Measurements from ENCODE around the gene TMCC1.
A peak's percentile ranks its signal among the peaks of the same experiment; 100 is the strongest.
"Not testable (repeated sequence)": the region's sequence is repeated elsewhere in the genome, so short reads cannot be mapped to it uniquely, and the experiment has no call there.

The TMCC1 gene

DNA sequence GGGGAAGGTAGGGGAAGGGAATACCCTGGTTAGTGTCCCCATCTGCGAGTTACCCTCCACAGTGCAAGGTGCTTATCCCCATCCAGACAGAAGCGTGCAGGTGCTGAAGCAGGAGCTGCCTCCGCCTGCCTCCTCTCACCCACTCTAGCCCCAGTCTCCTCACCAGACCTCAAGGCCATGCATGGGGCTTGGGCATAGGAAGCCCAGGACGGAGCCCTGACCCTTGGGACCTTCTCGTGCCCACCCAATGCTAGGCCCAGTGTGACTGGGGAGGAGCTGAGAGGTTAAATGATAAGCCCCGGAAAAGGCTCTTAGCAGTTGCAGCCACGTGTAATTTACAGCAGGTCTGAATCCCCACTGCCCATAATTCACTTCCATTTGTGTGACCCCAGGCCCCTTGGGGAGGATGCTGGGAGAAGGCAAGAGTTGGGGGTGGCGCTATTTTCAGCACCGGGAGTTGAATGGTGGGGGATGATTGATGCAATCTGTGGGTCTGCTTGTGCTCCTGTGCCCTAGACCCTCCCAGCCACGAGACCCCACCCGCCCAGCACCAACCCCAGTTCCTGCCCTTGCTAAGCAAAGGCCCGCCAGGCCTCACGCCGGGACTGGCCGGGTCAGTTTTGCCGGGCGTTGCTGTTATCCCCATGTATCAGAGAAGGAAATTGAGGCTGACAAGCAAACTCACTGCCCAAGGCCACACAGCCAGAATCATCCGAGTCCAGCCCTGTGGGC is 272.5 kb downstream of the TMCC1 start:
- peak; percentile 26 for DNase-seq

DNA sequence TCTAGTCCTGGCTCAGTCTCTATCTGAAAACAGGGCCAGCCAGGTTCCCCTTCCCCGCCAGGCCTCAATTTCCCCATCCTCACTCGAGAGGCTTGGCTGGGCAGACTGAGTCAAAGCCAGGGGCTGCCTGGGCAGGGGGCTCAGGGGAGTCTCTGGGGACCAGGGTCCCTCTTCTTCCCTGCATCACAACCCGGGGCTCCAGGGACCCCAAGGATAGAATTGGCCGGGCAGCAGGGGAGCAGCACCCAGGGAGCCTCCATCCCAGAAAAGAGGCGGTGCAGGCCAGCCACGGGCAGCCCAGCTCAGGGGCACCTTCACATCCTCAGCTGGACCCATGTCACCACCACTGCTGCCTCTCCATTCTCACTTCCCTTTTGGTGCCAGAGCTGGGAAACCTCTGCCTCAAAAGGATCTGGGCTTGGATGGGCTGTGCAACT is 273.8 kb downstream of the TMCC1 start:
- DNase-seq: peak; percentile 43

DNA sequence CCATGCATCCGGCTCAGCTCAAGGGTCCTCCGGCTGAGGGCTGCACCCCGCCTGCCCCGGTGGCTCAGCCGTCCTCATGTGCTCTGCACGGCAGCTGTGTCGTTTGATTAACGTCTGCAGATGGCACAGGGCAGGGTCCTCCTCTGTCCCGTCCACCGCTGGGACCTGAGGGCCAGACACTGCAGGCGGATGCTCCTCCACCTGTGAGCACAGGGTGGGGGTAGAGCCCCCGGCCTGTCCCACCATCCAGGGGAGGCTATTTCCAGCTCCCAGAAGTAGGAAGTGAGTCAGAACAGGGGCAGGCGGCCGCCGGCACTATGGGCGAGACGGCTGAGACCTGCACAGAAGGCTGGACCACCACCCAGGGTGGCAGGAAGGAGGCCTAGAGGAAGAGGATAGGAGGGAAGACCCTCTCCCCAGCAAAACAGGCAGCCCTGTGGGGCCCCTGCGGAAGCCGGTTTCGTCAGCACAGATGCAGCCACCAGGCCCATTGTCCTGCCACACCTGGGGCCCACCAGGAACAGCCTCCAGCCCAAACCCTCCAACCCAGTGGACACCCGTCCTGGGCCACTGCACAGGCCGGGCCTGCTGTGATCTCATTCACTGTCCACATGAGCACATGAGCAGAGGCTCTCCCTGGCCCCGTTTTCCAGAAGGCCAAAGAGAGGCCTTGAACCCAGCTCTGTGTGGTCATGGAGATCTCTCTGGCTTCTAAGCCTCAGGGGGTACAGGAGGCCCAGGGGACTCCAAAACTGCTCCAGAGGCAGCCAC is 274.4 kb downstream of the TMCC1 start:
- DNase-seq: peak; percentile 43

DNA sequence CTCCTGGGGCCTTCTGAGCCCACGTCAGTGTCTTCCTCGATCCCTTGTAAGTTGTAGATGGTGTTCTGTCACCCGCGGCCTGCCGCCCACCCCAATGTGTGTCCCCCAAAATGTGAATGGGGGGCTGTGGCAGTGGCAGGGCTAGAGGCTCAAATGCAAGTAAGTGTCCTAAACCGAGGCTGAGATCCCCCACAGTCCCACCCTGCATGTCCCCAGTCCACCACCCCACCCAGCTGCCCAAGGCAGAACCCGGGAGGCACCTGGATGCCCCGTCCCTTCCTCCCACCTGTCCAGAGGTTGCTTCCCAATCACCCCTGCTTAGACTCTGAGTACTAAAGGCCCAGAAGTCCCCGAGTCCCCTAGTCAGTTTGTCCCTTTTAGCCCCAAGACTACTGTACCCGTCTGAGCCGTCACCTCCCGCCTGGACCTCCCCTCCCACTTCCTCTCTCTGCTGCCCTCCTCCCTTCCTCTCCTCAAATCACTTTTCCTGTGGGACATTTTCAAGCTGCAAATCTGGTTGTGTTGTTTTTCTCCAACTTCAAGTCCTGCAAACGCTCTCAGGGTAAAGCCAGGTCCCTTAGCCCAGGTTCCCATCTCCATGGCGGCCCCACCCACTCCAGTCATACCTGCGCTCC is 275.2 kb downstream of the TMCC1 start:
- peak; percentile 33 for DNase-seq

DNA sequence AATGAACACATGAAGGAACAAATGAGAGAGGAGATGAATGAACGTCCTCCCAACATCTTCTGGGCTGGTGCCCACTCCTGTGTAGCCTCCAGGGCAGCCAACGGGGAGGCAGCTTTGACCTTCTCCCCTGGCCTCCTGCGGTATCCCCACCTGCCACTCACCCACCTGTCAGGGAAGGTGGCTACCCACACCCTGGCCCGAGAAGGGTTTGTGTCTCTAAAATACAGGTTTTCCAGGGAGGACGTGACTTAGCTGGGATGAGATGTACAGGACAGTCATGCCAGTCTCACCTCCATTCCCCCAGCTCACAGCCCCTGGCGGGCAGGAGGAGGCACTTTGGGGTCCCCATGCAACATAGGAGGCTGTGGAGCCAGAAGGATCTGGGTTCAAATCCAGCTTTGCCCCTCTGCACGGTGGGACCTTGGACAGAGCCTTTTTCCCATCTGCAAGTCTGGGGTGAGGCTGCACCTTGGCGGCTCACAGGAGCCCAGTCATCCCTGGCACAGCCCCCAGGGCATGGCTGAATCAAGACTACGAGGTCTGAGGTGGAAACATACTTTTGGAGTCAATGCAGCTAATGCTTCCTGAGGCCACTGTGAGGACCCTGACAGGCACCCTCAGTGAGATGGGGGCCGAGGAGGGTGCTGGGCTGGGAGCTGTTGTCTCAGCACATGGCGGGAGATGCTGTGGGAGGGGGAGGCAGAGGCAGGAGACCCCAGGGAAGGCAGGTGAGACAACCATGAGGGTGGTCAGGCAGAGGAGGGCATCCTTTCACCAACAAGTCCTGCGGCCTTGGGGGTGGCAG is 275.9 kb downstream of the TMCC1 start:
- DNase-seq: peak; percentile 26

DNA sequence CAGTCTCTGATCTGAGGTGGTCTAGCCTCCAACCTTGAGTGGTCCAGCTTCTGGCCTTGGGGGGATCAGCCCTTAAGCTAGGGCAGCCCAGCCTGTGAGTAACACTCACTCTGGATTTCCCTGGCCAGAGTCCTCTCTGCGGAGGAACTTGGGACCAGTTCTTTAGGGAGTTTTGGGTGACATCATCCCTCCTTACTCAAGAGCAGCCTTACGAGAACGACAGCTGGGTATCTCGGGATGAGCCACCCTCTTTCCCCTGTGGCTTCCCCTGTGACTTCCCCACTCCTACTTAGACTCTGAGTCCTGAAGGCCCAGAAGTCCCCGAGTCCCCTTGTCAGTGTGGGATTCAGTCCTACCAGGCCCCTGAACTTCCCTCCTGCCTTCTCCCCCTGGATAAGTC is 276.8 kb downstream of the TMCC1 start:
- DNase-seq: no peak

DNA sequence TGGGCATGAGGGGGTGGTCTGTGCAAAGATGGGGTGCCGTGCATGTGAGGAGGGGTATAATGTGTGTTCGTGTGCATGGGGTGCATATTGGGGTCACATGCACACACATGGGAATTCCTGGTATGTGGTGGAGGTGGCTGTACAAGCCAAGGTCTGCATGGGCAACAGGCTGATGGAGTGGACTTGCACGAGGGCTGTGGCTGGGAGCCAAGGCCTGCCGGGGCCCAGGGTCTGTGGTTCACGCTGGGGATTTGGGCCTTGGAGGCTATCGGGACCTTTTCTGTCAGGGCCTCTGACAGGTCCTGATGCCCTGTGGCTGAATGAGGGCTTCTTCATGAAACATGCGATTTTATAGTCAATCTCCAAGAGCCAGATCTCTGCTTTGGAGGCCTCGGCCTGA is 277.2 kb downstream of the TMCC1 start:
- DNase-seq: peak; percentile 34

DNA sequence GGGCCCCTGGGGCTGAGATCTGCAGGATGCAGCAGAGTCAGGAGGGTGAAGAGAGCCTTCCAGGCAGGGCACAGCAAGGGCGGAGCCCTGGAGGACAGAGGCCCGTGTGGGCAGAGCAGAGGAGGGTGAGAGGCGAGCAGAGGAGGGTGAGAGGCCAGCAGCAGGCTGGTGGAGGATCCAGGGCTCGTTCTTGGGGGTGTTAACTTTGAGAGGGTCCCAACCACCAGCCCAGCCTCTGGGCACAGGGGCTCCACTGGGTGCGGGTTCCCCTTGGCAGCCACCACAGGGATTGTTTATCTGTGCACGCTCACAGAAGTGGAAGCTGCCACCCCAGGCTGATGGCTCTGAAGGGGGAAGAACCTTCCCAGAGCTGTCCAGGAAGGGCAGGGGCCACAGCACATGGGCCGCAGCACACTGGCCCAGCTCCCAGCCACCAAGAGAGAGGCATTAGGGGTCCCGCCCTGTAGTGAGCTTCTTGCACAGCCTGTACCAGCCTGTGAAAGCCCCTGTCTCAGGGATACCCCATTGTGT is 277.7 kb downstream of the TMCC1 start:
- peak; percentile 29 for DNase-seq

DNA sequence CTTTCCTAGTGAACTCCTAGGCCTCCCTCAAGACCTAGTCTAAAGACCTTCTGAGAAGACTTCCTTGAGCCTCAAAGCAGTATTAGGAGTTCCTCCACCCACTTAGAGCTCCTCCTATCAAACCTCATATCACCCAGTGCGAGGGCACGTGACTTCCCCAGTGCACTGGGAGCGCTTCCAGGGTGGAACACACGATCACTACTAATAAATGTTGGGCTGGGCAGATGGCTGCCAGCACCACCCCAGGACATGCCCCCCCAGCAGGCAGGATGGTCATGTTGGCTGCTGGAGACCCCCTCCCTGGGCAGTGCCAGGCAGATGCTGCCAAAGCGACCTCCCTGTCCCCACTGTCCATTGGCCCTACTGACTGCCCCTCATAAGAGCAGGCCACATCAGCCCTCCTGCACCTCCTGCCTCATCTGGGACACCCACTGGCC is 278.6 kb downstream of the TMCC1 start:
- peak; percentile 23 for DNase-seq

DNA sequence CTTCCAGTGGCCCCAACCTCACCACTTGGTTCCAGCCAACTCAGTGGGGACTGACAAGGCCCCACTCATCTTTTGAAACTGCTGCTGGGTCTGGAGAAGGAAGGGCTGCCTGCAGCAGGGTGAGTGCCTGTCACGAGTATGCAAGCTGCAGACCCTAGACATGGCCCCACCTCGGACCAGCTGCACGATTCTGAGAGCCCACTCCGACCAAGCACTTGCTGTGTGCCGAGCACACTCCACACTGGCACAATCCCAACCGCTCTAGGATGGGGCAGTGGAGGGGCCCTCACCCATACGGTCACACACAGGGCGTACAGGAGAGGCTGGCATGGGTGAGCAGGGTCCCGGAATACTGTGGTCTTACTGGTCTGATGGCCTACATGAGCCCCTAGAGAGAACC is 279.1 kb downstream of the TMCC1 start:
- DNase-seq: peak; percentile 25

DNA sequence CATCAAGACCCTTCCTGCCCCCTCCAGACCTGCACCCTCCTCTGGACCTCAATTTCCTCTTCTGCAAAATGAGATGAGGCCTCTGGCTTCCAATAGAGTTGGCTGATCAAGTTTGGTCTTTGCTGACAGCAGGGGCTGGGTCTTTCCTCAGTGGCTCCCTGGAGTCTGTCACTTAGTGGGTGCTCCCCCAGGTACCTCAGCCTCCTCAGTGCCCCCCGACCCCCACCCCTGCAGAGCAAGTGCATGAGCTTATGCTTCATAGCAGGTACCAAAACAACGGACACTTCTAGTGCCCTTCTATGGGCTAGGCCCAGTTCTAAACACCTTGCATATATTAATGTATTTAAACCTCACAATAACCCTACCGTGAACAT is 280.2 kb downstream of the TMCC1 start:
- DNase-seq: no peak

DNA sequence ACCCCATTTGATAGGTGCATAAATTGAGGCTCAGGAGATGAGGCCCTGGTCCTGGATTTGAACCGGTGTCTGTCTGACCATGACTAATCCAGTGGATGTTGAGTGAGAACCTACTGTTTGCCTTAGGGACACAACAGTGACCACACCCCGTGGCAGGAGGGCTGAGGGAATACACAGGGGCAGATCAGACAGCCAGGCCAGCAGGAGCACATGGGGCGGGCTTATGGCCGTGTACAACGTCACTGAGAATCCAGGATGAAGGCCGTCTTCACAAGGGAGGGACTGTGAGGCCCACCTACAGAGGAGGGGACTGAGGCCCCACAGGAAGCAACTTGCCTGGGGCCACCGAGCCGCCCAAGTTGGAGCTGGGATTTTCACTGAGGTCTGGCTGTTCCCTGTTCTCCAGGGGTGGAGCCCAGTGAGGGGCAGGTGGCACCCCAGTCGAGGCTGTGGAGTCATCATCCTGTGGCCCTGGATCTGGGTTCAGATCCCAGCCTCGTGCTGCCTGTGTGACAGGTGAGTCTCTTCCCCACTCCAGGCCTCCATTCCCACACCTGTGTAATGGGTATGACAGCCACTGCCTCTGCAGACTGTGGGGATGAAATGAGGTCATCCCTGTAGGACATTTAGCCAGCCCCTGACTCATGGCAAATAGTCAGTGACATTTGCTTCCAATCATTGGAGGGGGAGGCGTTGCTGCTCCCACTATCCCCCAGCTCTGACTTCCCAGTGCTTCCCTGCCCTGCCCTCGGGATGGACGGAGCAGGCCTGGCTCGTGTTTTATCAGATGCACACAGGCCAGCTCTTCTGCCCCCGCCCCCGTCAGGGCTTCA is 280.8 kb downstream of the TMCC1 start:
- DNase-seq: no peak

DNA sequence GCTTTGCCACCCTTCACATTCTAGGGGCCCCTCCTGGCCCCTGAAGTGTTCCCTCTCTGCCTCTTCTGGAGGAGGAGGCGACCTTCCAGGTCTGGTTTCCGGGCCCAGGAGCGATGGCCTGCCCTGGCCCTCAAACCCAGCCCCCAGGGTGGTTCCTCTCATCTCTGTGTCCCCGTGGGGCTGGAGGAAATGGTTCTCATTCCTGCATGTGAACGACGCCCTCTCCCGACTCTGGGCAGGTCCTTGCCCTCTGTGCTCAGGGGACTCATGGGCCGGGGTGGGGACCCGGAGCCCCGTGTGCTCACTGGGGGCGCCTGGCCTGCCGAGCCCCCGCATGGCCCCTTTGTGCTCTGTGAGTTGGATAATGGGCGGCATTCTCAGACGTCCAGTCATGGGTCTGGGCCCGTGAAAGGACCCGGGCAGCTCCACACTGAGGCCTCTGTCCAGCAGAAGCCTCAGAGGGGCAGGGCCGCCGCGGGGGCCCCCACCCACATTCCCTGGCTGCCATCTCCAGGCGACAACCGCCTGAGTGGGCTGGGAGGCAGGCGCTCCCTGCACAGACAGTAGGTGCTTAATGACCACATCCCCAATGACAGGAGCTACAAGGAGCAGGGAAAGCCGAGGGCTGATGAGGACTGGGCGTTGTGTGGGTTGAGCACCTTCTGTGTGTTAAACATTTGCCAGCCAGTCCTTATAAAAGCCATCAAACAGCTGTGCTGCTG is 281.5 kb downstream of the TMCC1 start:
- no peak for DNase-seq

DNA sequence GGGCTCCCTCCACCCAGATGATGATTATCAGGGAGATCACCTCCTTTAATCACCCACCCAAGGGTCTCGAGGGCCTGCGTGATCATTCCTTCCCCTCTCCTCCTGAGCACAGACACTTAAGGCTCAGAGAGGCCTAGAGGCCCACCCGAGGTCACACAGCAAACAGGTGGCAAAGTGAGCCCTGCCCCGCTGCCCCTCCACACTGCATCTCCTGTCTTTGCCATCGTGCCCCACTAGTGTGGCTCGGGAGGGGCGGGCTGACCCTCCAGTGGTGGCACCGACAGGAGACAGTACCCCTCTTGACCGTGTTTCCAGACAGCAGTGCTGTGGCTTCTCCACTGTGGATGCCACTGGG is 282.1 kb downstream of the TMCC1 start:
- no peak for DNase-seq

DNA sequence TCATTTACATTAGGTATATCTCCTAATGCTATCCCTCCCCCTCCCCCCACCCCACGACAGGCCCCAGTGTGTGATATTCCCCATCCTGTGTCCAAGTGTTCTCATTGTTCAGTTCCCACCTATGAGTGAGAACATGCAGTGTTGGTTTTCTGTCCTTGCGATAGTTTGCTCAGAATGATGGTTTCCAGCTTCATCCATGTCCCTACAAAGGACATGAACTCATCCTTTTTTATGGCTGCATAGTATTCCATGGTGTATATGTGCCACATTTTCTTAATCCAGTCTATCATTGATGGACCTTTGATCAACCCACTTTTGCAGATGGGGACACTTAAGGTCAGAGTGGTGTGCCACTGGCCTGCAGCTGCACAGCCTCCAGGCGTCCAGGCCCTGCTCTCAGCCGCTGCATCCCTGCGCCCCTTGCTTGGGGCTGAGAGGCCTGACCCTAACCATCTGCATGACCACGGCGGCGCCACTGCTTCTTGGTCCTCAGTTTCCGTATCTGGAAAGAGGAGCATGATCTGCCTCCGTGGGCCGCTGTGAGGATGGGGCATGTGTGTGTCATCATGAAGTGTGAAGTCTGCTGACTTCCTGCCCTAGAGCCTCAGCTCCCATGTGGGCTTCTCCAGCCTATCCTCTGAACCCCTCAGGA is 282.6 kb downstream of the TMCC1 start:
- DNase-seq: not testable (repeated sequence)

DNA sequence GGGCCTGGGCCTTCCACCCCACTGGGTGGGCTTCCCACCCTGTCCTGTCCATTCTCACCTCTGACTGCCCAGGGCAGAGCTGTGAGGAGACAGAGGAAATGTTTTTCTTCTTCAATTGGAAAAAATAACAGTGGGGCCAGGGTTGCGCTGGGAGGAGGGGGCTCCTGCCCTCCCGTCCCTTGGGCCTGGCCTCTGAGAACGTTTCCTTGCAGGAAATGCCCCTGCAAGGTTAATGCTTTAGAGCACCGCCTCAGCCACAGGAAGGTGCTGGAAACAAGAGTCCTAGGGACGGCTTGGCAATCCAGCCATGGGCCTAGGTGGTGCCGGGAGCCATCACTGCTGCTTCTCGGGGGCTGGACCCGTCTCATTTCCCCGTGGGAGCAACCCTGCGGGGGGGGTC is 283.2 kb downstream of the TMCC1 start:
- DNase-seq: no peak

DNA sequence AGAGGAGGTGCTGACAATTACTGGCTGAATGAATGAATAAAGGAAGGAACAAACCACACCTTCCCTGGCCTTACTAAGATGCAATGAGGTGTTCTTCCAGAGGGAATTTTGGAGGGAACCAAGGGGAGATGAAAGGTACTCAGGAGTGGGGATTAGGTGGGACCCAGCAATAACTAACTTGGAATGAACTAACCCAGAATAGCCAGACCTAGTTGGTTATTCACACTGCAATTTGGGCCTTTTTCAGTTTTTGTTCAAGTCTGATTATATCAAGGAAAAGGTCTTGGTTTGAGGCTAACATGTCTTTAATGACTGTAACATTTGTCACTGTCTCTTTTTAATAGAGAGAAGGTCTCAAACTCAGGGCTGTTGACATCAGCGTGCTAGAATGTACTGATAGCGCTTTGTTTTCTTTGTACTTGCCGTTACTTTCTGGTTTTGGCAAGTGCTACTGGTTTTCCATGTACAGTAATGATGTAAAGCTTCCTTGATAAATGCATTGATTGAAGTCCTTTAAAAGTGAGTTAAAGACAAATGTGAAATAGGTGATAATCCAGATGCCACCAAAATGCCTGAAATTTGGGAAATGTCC is 283.8 kb downstream of the TMCC1 start:
- no peak for DNase-seq

DNA sequence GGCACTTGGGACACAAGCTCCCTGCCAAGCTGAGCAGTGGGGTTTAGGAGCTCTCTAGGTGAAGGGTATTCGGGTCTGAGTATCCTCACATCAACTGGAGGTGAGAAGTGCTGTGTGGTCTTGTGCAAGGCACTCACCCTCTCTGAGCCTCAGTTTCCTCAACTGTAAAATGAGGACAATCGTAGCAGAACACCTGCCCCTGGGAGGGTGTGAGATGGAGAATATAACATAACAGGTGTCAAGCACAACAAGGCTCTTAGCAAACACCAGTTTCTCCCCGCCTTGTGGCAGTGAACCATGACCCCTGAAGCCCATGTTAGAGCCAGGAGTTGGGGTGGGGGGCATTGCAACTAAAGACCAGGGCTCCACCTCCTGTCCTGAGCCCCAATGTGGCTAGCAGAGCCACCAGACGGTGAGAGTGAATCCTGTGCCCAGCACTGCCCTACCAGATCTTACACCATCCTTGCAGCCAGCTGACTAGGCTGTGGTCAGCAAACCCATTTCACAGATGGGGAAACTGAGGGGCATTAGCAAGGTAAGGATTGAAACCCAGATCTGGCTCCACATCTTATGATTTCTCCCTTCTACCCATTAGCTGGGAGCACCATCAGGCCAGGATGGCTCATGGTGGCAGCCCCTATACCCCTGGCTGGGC is 284.4 kb downstream of the TMCC1 start:
- DNase-seq: no peak

DNA sequence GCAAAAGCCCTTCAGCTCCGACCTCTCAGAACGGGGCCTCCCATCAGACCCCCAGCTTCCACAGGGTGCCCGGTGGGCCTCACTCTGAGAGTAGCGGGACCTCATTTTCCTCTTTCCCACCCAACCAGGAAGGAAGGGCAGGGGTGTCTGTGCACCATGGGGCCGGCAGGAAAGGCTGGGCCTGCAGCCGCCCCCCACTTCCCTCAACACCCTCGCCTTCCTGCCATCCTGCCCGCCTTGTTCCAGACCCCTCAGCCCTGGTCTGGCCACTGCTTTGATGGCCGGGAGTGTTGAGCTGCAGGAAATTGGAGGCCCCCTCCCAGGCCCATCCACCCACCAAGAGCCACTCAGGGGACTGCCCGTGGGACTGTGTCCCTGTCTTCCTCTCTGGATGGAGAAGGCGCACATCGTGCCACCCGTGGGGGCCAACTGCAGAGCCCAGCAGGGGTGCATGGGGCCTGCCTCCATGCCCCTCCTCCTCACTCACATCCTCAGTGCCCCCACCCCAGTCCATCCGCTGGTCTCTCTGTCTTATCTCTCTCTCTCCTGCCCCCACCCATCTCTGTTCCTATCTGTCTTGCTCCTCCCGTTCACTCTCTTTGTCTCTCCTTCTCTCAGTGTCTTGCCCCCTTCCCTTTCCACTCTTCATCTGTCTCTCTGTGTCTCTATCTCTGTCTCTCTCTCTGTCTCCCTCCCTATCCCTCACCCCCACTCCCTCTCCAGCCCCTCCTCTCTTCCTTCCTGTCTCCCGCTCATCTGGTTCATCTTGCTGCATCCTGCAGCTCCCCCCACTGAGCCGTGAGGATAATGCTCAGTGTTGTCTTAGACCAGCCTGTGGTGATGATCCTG is 285.2 kb downstream of the TMCC1 start:
- no peak for DNase-seq
